Chondrocyte (in vitro differentiated cells): ENCODE measurements around the gene ATP8B3. TPM values are rescaled to one million over a fixed set of nuclear protein-coding genes. Genes with fewer than 3 reads are reported as not detected.

Experiments used
- DNase-seq: peaks from one replicate; pipeline ENCODE4 v3.0.0; 2021; ENCODE audit warnings: mixed read lengths, low spot score
- H3K27ac Mint-ChIP-seq: one replicate; pipeline ENCODE4 v1.8.0; 2021; ENCODE audit warnings: mild to moderate bottlenecking, moderate library complexity, mixed read lengths; ENCODE audit not compliant: unreplicated experiment
- H3K27me3 Mint-ChIP-seq: 2 replicates; pipeline ENCODE4 v1.8.0; 2021; ENCODE audit warnings: low read depth, mixed read lengths
- H3K36me3 Mint-ChIP-seq: 2 replicates; pipeline ENCODE4 v1.8.0; 2021; ENCODE audit warnings: low read depth, mixed read lengths
- H3K4me1 Mint-ChIP-seq: 2 replicates; pipeline ENCODE4 v1.8.0; 2021; ENCODE audit warnings: low read depth, mild to moderate bottlenecking, mixed read lengths
- H3K4me3 Mint-ChIP-seq: one replicate; pipeline ENCODE4 v1.8.0; 2021; ENCODE audit warnings: mild to moderate bottlenecking, moderate library complexity, mixed read lengths; ENCODE audit not compliant: unreplicated experiment
- H3K9me3 Mint-ChIP-seq: 2 replicates; pipeline ENCODE4 v1.8.0; 2021; ENCODE audit warnings: low read depth, mixed read lengths
- CTCF ChIP-seq: fragments of 200-600 bp; sonication (generic); IDR thresholded peaks from 2 replicates; pipeline ENCODE4 v1.5.0; 2021; ENCODE audit warnings: antibody characterized with exemption, mild to moderate bottlenecking, moderate library complexity
- total RNA-seq: library from RNA; stranded (reverse); gene quantifications from 3 replicates; pipeline ENCODE4 v1.2.1, GENCODE V29; 2021

ATP8B3 gene
- total RNA-seq, 1 donor from 2014 or later: 5.7 TPM

GRCh38 chr19:1758959-1759903 is 52.8 kb downstream of the ATP8B3 start:
- no peak for DNase-seq
- Mint-ChIP-seq H3K4me3 (no peak overlapping the region), H3K36me3 (no peaks in the 10 kb centered on the region), H3K27me3 (peaks cover 57% of the 10 kb centered on the region), H3K27ac (no peak overlapping the region), H3K4me1 (peaks cover 3% of the 10 kb centered on the region), H3K9me3 (no peaks in the 10 kb centered on the region)
- TF ChIP-seq CTCF: no peak

GRCh38 chr19:1758231-1758577 is 53.9 kb downstream of the ATP8B3 start:
- Mint-ChIP-seq H3K4me1 (peaks cover 3% of the 10 kb centered on the region), H3K36me3 (no peaks in the 10 kb centered on the region), H3K27ac (no peak overlapping the region), H3K9me3 (no peaks in the 10 kb centered on the region), H3K27me3 (peaks cover 48% of the 10 kb centered on the region), H3K4me3 (no peak overlapping the region)
- no peak for TF ChIP-seq CTCF
- no peak for DNase-seq

GRCh38 chr19:1757468-1758230 is 54.4 kb downstream of the ATP8B3 start:
- Mint-ChIP-seq H3K9me3 (no peaks in the 10 kb centered on the region), H3K27ac (no peak overlapping the region), H3K36me3 (no peaks in the 10 kb centered on the region), H3K4me3 (no peak overlapping the region), H3K4me1 (peaks cover 3% of the 10 kb centered on the region), H3K27me3 (peaks cover 48% of the 10 kb centered on the region)
- no peak for TF ChIP-seq CTCF
- no peak for DNase-seq

GRCh38 chr19:1756705-1757465 is 55.2 kb downstream of the ATP8B3 start:
- no peak for DNase-seq
- peaks cover 3% of the 10 kb centered on the region for H3K4me1 Mint-ChIP-seq
- TF ChIP-seq CTCF: no peak
- H3K27ac Mint-ChIP-seq: no peak overlapping the region
- H3K9me3 Mint-ChIP-seq: no peaks in the 10 kb centered on the region
- no peaks in the 10 kb centered on the region for H3K36me3 Mint-ChIP-seq
- peaks cover 52% of the 10 kb centered on the region for H3K27me3 Mint-ChIP-seq
- no peak overlapping the region for H3K4me3 Mint-ChIP-seq

GRCh38 chr19:1756264-1756663 is 55.8 kb downstream of the ATP8B3 start:
- Mint-ChIP-seq H3K4me1 (peaks cover 3% of the 10 kb centered on the region), H3K27me3 (peaks cover 52% of the 10 kb centered on the region), H3K9me3 (no peaks in the 10 kb centered on the region), H3K4me3 (no peak overlapping the region), H3K27ac (no peak overlapping the region), H3K36me3 (no peaks in the 10 kb centered on the region)
- TF ChIP-seq CTCF: no peak
- no peak for DNase-seq
